Ascending aorta (tissue), 2 donors: ENCODE results near the gene KIF19. TPM values are rescaled to one million over a fixed set of nuclear protein-coding genes. Genes with fewer than 3 reads are reported as not detected.

Source experiments
- DNase-seq, 2 donors: peaks; one replicate each; pipeline ENCODE4 v3.0.0-alpha.2; 2019; ENCODE audit warnings: low spot score in 2 of 2
- H3K27ac ChIP-seq, 2 donors: fragments of 200-600 bp; sonication (generic); one replicate each; pipeline ENCODE4 v1.5.1; 2016 to 2017; ENCODE audit warnings: mild to moderate bottlenecking in 1 of 2
- H3K27me3 ChIP-seq: fragments of 200-600 bp; sonication (generic); one replicate; pipeline ENCODE4 v1.5.1; 2017
- H3K36me3 ChIP-seq, 2 donors: fragments of 200-600 bp; sonication (generic); one replicate each; pipeline ENCODE4 v1.5.1; 2016
- H3K4me1 ChIP-seq, 2 donors: fragments of 200-600 bp; sonication (generic); one replicate each; pipeline ENCODE4 v1.5.1; 2016 to 2017; ENCODE audit warnings: mild to moderate bottlenecking in 1 of 2
- H3K4me3 ChIP-seq, 2 donors: fragments of 200-600 bp; sonication (generic); one replicate each; pipeline ENCODE4 v1.5.1; 2016 to 2017; ENCODE audit warnings: mild to moderate bottlenecking in 1 of 2
- H3K9me3 ChIP-seq, 2 donors: fragments of 200-600 bp; sonication (generic); one replicate each; pipeline ENCODE4 v1.5.1; 2016
- CTCF ChIP-seq, 3 experiments: fragments of 200-600 bp in 2 of 3; fragments of 450-650 bp in 1 of 3; sonication (generic) in 2 of 3; IDR thresholded peaks; one replicate each; pipeline ENCODE4 v1.5.1; 2016 to 2019; ENCODE audit warnings: antibody characterized with exemption in 3 of 3, mild to moderate bottlenecking in 1 of 3, moderate library complexity in 1 of 3
- intact Hi-C: fragments of 100-400 bp; cut with DNase I; formaldehyde crosslinking; loops from one replicate; pipeline ENCODE4 v1.15.1; 2023
- total RNA-seq: library from RNA; depleted of rRNA; stranded (reverse); fragments of >200 nt; gene quantifications from one replicate; pipeline ENCODE4 v1.1.0, GENCODE V29; 2016

The KIF19 gene
- total RNA-seq, 1 donor from 2014 or later: 11.7 TPM

- no peak for DNase-seq
- H3K9me3 ChIP-seq: no peaks in the 10 kb centered on the region
- no peak for TF ChIP-seq CTCF (IDR thresholded peaks at IDR 0.05)
- no peaks in the 10 kb centered on the region for H3K4me1 ChIP-seq
- no peaks in the 10 kb centered on the region for H3K27me3 ChIP-seq
- intact Hi-C loops: no loop called here
- H3K4me3 ChIP-seq: no peak overlapping the region
- H3K27ac ChIP-seq: no peak overlapping the region
- H3K36me3 ChIP-seq: no peaks in the 10 kb centered on the region
Observed at GRCh38 chr17:74307984-74308773, 17.8 kb upstream of the KIF19 start.

GRCh38 chr17:74309902-74310301 is 16.1 kb upstream of the KIF19 start:
- TF ChIP-seq CTCF (IDR thresholded peaks at IDR 0.05): no peak
- H3K27me3 ChIP-seq: no peaks in the 10 kb centered on the region
- H3K9me3 ChIP-seq: no peaks in the 10 kb centered on the region
- DNase-seq: no peak
- no peak overlapping the region for H3K4me3 ChIP-seq
- intact Hi-C loops: no loop called here
- no peaks in the 10 kb centered on the region for H3K4me1 ChIP-seq
- H3K36me3 ChIP-seq: no peaks in the 10 kb centered on the region
- no peak overlapping the region for H3K27ac ChIP-seq

- intact Hi-C loops: no loop called here
- H3K27ac ChIP-seq: no peak overlapping the region
- DNase-seq: no peak
- H3K27me3 ChIP-seq: no peaks in the 10 kb centered on the region
- no peaks in the 10 kb centered on the region for H3K9me3 ChIP-seq
- no peak overlapping the region for H3K4me3 ChIP-seq
- no peaks in the 10 kb centered on the region for H3K4me1 ChIP-seq
- no peak for TF ChIP-seq CTCF (IDR thresholded peaks at IDR 0.05)
- H3K36me3 ChIP-seq: no peaks in the 10 kb centered on the region
Observed at GRCh38 chr17:74314877-74315276, 11.1 kb upstream of the KIF19 start.

GRCh38 chr17:74316220-74316619 is 9.8 kb upstream of the KIF19 start:
- Histone ChIP-seq H3K27ac (no peak overlapping the region), H3K4me3 (no peak overlapping the region), H3K4me1 (no peaks in the 10 kb centered on the region), H3K36me3 (no peaks in the 10 kb centered on the region), H3K27me3 (no peaks in the 10 kb centered on the region), H3K9me3 (no peaks in the 10 kb centered on the region)
- TF ChIP-seq CTCF (IDR thresholded peaks at IDR 0.05): no peak
- intact Hi-C loops: no loop called here
- DNase-seq: no peak

- H3K4me1 ChIP-seq: no peaks in the 10 kb centered on the region
Observed at GRCh38 chr17:74317071-74317470, 9.0 kb upstream of the KIF19 start.

More at GRCh38 chr17:74317071-74317470, 9.0 kb upstream of the KIF19 start:
- no peaks in the 10 kb centered on the region for H3K27me3 ChIP-seq
- no peak for DNase-seq
- no peak for TF ChIP-seq CTCF (IDR thresholded peaks at IDR 0.05)
- no peak overlapping the region for H3K4me3 ChIP-seq
- H3K27ac ChIP-seq: no peak overlapping the region
- H3K36me3 ChIP-seq: no peaks in the 10 kb centered on the region
- intact Hi-C loops: no loop called here
- H3K9me3 ChIP-seq: no peaks in the 10 kb centered on the region
